OCI-LY7 (cell line): ENCODE measurements around the gene MRPS26. TPM values are rescaled to one million over a fixed set of nuclear protein-coding genes. Genes with fewer than 3 reads are reported as not detected.

Source experiments
- BruUV-seq: library from RNA; stranded (reverse); fragments of 400-500 nt; replicated peaks from 2 replicates; lab custom pipeline; 2021; lab: Mats Ljungman, UMichigan
- CTCF ChIA-PET: fragments of 300-600 bp; sonication (Branson Sonifier 250); formaldehyde crosslinking; loops from one replicate; lab custom pipeline; 2022; ENCODE audit warnings: antibody characterized with exemption; ENCODE audit not compliant: unreplicated experiment; lab: Charles Lee
- POLR2A ChIA-PET: fragments of 300-600 bp; sonication (Branson Sonifier 250); formaldehyde crosslinking; loops from one replicate; lab custom pipeline; 2022; ENCODE audit warnings: antibody characterized with exemption; lab: Charles Lee
- DNase-seq: peaks from one replicate; pipeline ENCODE4 v3.0.0-alpha.2; 2015; ENCODE audit warnings: low spot score
- H2AFZ ChIP-seq: fragments of 200-600 bp; sonication (generic), shearing (Covaris generic); 2 replicates; pipeline ENCODE4 v1.6.1; 2014; ENCODE audit warnings: mild to moderate bottlenecking, antibody characterized with exemption, low read length, moderate library complexity
- H3K27ac ChIP-seq: fragments of 200-600 bp; sonication (generic); 2 replicates; pipeline ENCODE4 v1.5.1; 2014; ENCODE audit warnings: mixed run types, low read depth, mild to moderate bottlenecking, moderate library complexity, low read length, inconsistent platforms; ENCODE audit not compliant: poor library complexity, severe bottlenecking
- H3K36me3 ChIP-seq: fragments of 200-600 bp; sonication (generic); 2 replicates; pipeline ENCODE4 v1.6.1; 2014; ENCODE audit warnings: mild to moderate bottlenecking, antibody characterized with exemption, low read length, moderate library complexity, mixed read lengths; ENCODE audit not compliant: insufficient read depth
- H3K4me1 ChIP-seq: fragments of 200-600 bp; sonication (generic); 2 replicates; pipeline ENCODE4 v1.5.1; 2014; ENCODE audit warnings: mild to moderate bottlenecking, low read length; ENCODE audit not compliant: insufficient read depth, poor library complexity, severe bottlenecking
- H3K4me2 ChIP-seq: fragments of 200-600 bp; sonication (generic); 2 replicates; pipeline ENCODE4 v1.6.1; 2014; ENCODE audit warnings: mild to moderate bottlenecking, low read length
- H3K4me3 ChIP-seq: fragments of 200-600 bp; sonication (generic); 2 replicates; pipeline ENCODE4 v1.5.1; 2014; ENCODE audit warnings: mild to moderate bottlenecking, low read depth, low read length; ENCODE audit not compliant: poor library complexity, severe bottlenecking
- H3K79me2 ChIP-seq: fragments of 200-600 bp; sonication (generic); 2 replicates; pipeline ENCODE4 v1.6.1; 2016; ENCODE audit warnings: low read depth, mild to moderate bottlenecking, low read length, moderate library complexity, mixed read lengths; ENCODE audit not compliant: insufficient read depth
- H3K9me2 ChIP-seq: fragments of 200-600 bp; sonication (generic); 2 replicates; pipeline ENCODE4 v1.6.1; 2016; ENCODE audit warnings: mild to moderate bottlenecking, low read length, mixed read lengths; ENCODE audit not compliant: insufficient read depth
- H3K9me3 ChIP-seq: fragments of 200-600 bp; sonication (generic); 2 replicates; pipeline ENCODE4 v1.6.1; 2014; ENCODE audit warnings: mild to moderate bottlenecking, mixed run types, low read length, mixed read lengths
- H4K20me1 ChIP-seq: fragments of 200-600 bp; sonication (generic); 2 replicates; pipeline ENCODE4 v1.6.1; 2014; ENCODE audit warnings: mild to moderate bottlenecking, antibody characterized with exemption, low read length, moderate library complexity, mixed read lengths; ENCODE audit not compliant: insufficient read depth
- EZH2phosphoT487 ChIP-seq: fragments of 200-600 bp; sonication (generic); IDR thresholded peaks from 2 replicates; pipeline ENCODE4 v1.6.1; 2018; ENCODE audit warnings: low read depth, borderline replicate concordance, mild to moderate bottlenecking, mixed run types, antibody characterized with exemption, low read length, moderate library complexity, mixed read lengths
- intact Hi-C: fragments of 100-400 bp; cut with micrococcal nuclease; formaldehyde crosslinking; loops from one replicate; pipeline ENCODE4 v1.10.0; 2022; ENCODE audit not compliant: unreplicated experiment
- total RNA-seq, 2 experiments: library from RNA; depleted of rRNA in 1 of 2; stranded (reverse); fragments of >200 nt in 1 of 2; shearing (Covaris generic) in 1 of 2; gene quantifications; 2 replicates each; pipeline ENCODE4 v1.2.3, GENCODE V29; 2014 to 2022
- TF ChIP-seq, protein P1 (sequence below): fragments of 200-600 bp; sonication (generic); conservative IDR thresholded peaks from 2 replicates; pipeline ENCODE4 v1.5.1; 2014; ENCODE audit warnings: mild to moderate bottlenecking, antibody characterized with exemption, low read length, moderate library complexity, mixed read lengths

The MRPS26 gene
- total RNA-seq, 2 experiments from 2014 or later, result 73.2 to 78.1 TPM

GRCh38 chr20:3077618-3078134, 31.8 kb downstream of the MRPS26 start:
- intact Hi-C loops, result no loop called here
- no peak overlapping the region for H3K4me3 ChIP-seq
- H3K36me3 ChIP-seq, result no peaks in the 10 kb centered on the region
- H3K9me2 ChIP-seq, result no peaks in the 10 kb centered on the region
- BruUV-seq, result no TSS peak
- no peaks in the 10 kb centered on the region for H3K4me1 ChIP-seq
- H4K20me1 ChIP-seq, result no peaks in the 10 kb centered on the region
- no peaks in the 10 kb centered on the region for H3K9me3 ChIP-seq
- H3K4me2 ChIP-seq, result no peak overlapping the region
- no peak overlapping the region for H3K27ac ChIP-seq
- TF ChIP-seq, protein P1, sequence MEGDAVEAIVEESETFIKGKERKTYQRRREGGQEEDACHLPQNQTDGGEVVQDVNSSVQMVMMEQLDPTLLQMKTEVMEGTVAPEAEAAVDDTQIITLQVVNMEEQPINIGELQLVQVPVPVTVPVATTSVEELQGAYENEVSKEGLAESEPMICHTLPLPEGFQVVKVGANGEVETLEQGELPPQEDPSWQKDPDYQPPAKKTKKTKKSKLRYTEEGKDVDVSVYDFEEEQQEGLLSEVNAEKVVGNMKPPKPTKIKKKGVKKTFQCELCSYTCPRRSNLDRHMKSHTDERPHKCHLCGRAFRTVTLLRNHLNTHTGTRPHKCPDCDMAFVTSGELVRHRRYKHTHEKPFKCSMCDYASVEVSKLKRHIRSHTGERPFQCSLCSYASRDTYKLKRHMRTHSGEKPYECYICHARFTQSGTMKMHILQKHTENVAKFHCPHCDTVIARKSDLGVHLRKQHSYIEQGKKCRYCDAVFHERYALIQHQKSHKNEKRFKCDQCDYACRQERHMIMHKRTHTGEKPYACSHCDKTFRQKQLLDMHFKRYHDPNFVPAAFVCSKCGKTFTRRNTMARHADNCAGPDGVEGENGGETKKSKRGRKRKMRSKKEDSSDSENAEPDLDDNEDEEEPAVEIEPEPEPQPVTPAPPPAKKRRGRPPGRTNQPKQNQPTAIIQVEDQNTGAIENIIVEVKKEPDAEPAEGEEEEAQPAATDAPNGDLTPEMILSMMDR, result no peak
- TF ChIP-seq EZH2phosphoT487, result no peak
- ChIA-PET POLR2A (no interaction called here), CTCF (no interaction called here)
- no peak for DNase-seq
- H3K79me2 ChIP-seq, result no peaks in the 10 kb centered on the region
- no peak overlapping the region for H2AFZ ChIP-seq

DNA sequence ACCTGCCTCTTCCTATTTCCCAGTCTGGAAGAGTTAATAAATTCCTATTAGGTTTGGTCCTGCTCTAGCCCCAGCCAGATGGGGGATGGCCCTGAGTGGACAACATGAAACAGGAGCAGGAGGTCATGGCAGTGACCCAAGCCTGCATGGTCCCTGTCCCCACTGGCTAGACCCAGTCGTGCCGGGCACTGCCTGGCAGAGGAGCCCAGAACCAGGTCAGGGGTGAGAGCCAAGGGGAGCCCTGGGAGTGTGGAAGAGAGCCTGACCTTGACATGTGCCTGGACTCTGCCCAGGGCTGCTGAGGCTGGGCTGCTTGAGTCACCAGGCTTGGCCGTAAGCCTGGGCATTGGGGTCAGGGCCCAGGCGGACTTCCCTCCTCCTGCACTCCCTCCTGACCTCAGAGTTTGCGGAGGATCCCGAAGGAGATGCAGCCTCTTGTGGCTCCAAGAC, 35.1 kb downstream of the MRPS26 start:
- H3K27ac ChIP-seq, result no peak overlapping the region
- no TSS peak for BruUV-seq
- no peak overlapping the region for H3K4me3 ChIP-seq
- no peaks in the 10 kb centered on the region for H3K36me3 ChIP-seq
- H4K20me1 ChIP-seq, result no peaks in the 10 kb centered on the region
- H3K9me3 ChIP-seq, result no peaks in the 10 kb centered on the region
- no peaks in the 10 kb centered on the region for H3K79me2 ChIP-seq
- CTCF ChIA-PET, result no interaction called here
- intact Hi-C loops, result no loop called here
- TF ChIP-seq EZH2phosphoT487, result no peak
- TF ChIP-seq, protein P1, result no peak
- no peak overlapping the region for H3K4me2 ChIP-seq
- POLR2A ChIA-PET, result no interaction called here
- DNase-seq, result no peak
- H3K9me2 ChIP-seq, result no peaks in the 10 kb centered on the region
- H2AFZ ChIP-seq, result no peak overlapping the region
- no peaks in the 10 kb centered on the region for H3K4me1 ChIP-seq

DNA sequence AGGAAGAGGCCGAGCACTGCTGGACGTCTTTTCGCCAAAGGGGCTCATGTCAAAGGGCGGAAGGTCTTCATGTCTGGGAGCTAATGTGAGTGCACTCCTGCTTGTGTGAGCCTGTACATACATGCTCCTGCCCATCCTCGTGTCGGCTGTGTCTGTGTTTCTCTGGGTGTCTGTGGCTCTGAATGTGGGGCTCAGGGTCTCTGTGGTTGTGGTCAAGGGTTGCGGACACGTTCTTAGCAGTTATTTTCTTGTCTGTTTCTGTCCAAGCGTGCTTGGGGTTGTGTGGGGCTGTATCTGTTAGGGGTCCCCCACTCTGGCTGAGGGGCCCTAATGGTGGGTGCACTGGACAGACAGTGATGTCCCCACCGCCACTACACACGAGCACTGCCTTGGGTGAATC, 35.8 kb downstream of the MRPS26 start:
- BruUV-seq, result no TSS peak
- no peak overlapping the region for H3K27ac ChIP-seq
- no peaks in the 10 kb centered on the region for H3K9me3 ChIP-seq
- no peaks in the 10 kb centered on the region for H3K9me2 ChIP-seq
- intact Hi-C loops, result no loop called here
- no peaks in the 10 kb centered on the region for H4K20me1 ChIP-seq
- no peaks in the 10 kb centered on the region for H3K36me3 ChIP-seq
- no peaks in the 10 kb centered on the region for H3K4me1 ChIP-seq
- POLR2A ChIA-PET, result no interaction called here
- no peak overlapping the region for H3K4me3 ChIP-seq
- H2AFZ ChIP-seq, result no peak overlapping the region
- no peak for TF ChIP-seq EZH2phosphoT487
- TF ChIP-seq, protein P1, result no peak
- no peak for DNase-seq
- CTCF ChIA-PET, result no interaction called here
- no peak overlapping the region for H3K4me2 ChIP-seq
- no peaks in the 10 kb centered on the region for H3K79me2 ChIP-seq
